Pancreas (tissue), 10 donors: ENCODE results near the gene ITPR2. TPM values are rescaled to one million over a fixed set of nuclear protein-coding genes. Genes with fewer than 3 reads are reported as not detected.
A peak's percentile ranks its signal among the peaks of the same experiment; 100 is the strongest.
"Not testable (repeated sequence)": the region's sequence is repeated elsewhere in the genome, so short reads cannot be mapped to it uniquely, and the experiment has no call there.

Source experiments
- ATAC-seq, 4 donors: fragments of 200-7000 bp; cut with Tn5 transposase; one replicate each; pipeline versions ENCODE4 v1.8.0 to v1.9.1; 2020; ENCODE audit warnings: mild to moderate bottlenecking in 4 of 4, moderate library complexity in 4 of 4
- DNase-seq, 6 donors: peaks; one replicate each; pipeline ENCODE4 v3.0.0-alpha.2; 2020
- FAIRE-seq: peaks from 2 replicates; lab custom pipeline; 2012; peaks lifted over from hg19 to GRCh38; lab: Jason Lieb, UNC
- H3K27ac ChIP-seq, 4 donors: fragments of 200-600 bp; sonication (generic); 1 replicate in 3 of 4; 2 replicates in 1 of 4; pipeline versions ENCODE4 v1.5.0 to v1.8.0; 2020
- H3K27me3 ChIP-seq, 4 donors: fragments of 200-600 bp; one replicate each; pipeline ENCODE4 v1.8.0; 2021
- H3K36me3 ChIP-seq, 3 donors: fragments of 200-600 bp; sonication (generic) in 1 of 3; one replicate each; pipeline versions ENCODE4 v1.5.0 to v1.8.0; 2020 to 2021
- H3K4me1 ChIP-seq, 3 donors: fragments of 200-600 bp; one replicate each; pipeline ENCODE4 v1.8.0; 2021
- H3K4me3 ChIP-seq, 4 donors: fragments of 200-600 bp; sonication (generic) in 2 of 4; one replicate each; pipeline versions ENCODE4 v1.5.0 to v1.8.0; 2020 to 2021
- H3K9me3 ChIP-seq, 4 donors: fragments of 200-600 bp; one replicate each; pipeline ENCODE4 v1.8.0; 2021
- WGBS, 2 donors: extraction: QIAGEN DNeasy Blood & Tissue Kit; methylation state at CpG; one replicate each; pipeline ENCODE4 v1.1.7; 2013; 5-methylcytosine and 5-hydroxymethylcytosine counted together
- intact Hi-C, 3 donors: fragments of 100-400 bp; cut with DNase I; formaldehyde crosslinking; loops; one replicate each; pipeline versions ENCODE4 v1.11.1 to v1.14.2; 2022
- polyA plus RNA-seq, 2 donors: library from polyadenylated mRNA; stranded (reverse); fragments of 200-250 nt; gene quantifications; one replicate each; pipeline ENCODE4 v1.2.3, GENCODE V29; 2013
- total RNA-seq, 6 donors: library from RNA; stranded (reverse); fragmentation: NEBNext Ultra II Directional in 4 of 6; extraction: Animal tissue kit (Norgen Biotek cat#: 25700) in 4 of 6; gene quantifications; one replicate each; pipeline versions ENCODE4 v1.2.1 to v1.2.4, GENCODE V29; 2021 to 2023
- TF ChIP-seq, protein P1 (sequence below), 4 donors: fragments of 200-600 bp; sonication (generic) in 3 of 4; IDR thresholded peaks; one replicate each; pipeline versions ENCODE4 v1.5.0 to v1.8.0; 2021; ENCODE audit warnings: antibody characterized with exemption in 4 of 4
- donor health status: healthy with polysubstance abuse.
- donor health status: DM: no; HTN: no; CAD: no; lungs with moderate emphysema.
- donor health status: DM: no; HTN: no; CAD: no.
- donor health status: control.
- donor health status: control.
- donor health status: Bipolar disorder and iron deficiency.
- donor health status: DM: yes; HTN: yes; CAD: no.
- donor health status: DM: no; HTN: no; CAD: no.
- donor health status: DM: no; HTN: no; CAD: no.
- donor health status: DM: yes; HTN: yes; CAD: no.

ITPR2 gene
- total and polyA plus RNA-seq, 8 donors = 3.3 to 51.8 (median 25.5) TPM

DNA sequence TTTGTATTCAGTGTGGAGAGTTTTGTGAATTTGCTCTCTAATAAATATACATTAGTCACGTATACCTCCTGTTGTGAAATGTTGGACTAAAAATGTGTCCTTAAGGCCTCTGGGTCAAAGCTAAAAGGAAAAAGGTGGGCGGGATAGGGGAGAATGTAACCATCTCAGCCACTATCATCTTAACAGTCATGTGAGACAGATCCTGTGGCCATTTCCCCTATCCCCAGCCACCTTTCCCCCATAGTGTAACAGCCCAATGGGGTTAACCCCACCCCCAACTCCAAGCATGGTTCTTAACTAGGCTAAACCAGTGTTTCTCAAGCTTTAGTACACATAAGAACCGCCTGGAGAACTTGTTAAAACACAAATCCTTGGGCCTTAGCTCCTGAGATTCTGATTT lies 6.5 kb upstream of the ITPR2 start:
- Histone ChIP-seq H3K9me3 (no peaks in the 10 kb centered on the region), H3K36me3 (no peaks in the 10 kb centered on the region), H3K27me3 (no peaks in the 10 kb centered on the region), H3K4me3 (no peak overlapping the region), H3K4me1 (no peaks in the 10 kb centered on the region), H3K27ac (no peak overlapping the region)
- no peak for DNase-seq
- no peak for FAIRE-seq
- no peak for ATAC-seq
- whole genome bisulfite sequencing, 2 donors = 93 to 98% methylated on average over 3 of the region's 3 CpGs
- intact Hi-C loops = no loop called here
- TF ChIP-seq, protein P1, sequence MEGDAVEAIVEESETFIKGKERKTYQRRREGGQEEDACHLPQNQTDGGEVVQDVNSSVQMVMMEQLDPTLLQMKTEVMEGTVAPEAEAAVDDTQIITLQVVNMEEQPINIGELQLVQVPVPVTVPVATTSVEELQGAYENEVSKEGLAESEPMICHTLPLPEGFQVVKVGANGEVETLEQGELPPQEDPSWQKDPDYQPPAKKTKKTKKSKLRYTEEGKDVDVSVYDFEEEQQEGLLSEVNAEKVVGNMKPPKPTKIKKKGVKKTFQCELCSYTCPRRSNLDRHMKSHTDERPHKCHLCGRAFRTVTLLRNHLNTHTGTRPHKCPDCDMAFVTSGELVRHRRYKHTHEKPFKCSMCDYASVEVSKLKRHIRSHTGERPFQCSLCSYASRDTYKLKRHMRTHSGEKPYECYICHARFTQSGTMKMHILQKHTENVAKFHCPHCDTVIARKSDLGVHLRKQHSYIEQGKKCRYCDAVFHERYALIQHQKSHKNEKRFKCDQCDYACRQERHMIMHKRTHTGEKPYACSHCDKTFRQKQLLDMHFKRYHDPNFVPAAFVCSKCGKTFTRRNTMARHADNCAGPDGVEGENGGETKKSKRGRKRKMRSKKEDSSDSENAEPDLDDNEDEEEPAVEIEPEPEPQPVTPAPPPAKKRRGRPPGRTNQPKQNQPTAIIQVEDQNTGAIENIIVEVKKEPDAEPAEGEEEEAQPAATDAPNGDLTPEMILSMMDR (IDR thresholded peaks at IDR 0.05) = no peak

DNA sequence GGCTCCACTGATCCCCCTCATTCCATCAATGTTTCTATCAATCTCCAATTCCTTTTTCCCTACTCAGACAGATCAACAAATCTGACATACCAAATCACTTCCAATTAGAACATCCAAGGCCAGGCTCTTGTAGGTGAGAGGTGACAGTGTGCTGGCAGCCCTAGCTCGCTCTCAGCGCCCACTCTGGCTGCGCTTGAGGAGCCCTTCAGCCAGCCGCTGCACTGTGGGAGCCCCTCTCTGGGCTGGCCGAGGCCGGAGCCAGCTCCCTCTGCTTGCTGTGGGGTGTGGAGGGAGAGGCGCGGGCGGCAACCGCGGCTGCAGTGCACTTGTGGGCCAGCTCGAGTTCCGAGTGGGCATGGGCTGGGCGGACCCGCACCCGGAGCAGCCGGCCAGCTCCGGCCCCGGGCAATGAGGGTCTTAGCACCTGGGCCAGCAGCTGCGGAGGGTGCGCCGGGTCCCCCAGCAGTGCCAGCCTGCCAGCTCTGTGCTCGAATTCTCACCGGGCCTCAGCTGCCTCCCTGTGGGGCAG lies 6.0 kb upstream of the ITPR2 start:
- Histone ChIP-seq H3K27me3 (no peaks in the 10 kb centered on the region), H3K4me3 (no peak overlapping the region), H3K4me1 (no peaks in the 10 kb centered on the region), H3K36me3 (no peaks in the 10 kb centered on the region), H3K27ac (no peak overlapping the region), H3K9me3 (no peaks in the 10 kb centered on the region)
- DNase-seq (peak in 1 of 6 donors; percentile 45), ATAC-seq (no peak), FAIRE-seq (no peak)
- intact Hi-C loops = no loop called here
- TF ChIP-seq, protein P1 (IDR thresholded peaks at IDR 0.05) = no peak
- 94 to 98% methylated on average over 24 of the region's 24 CpGs for WGBS, 2 donors

DNA sequence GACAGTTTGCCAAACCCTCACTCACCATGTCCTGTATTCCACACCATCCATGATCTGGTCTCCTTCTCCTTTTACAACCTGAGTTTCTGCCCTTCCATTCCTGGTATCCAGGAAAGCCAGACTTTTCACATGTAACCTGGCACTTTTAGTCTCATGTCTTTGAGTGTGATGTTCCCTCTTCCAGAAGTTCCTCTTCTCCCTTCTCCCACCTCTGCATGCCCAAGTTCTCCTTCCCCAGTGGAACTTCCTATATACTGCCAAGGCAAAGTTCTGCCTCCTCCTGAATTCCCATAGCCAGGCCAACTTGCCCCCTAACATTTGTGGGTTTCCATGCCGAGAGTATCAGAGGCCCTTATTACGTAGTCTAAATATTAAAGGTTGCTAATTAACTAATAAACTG lies 3.2 kb upstream of the ITPR2 start:
- Histone ChIP-seq H3K4me3 (no peak overlapping the region), H3K9me3 (no peaks in the 10 kb centered on the region), H3K36me3 (no peaks in the 10 kb centered on the region), H3K27ac (no peak overlapping the region), H3K4me1 (no peaks in the 10 kb centered on the region), H3K27me3 (no peaks in the 10 kb centered on the region)
- no peak for ATAC-seq
- intact Hi-C loops = no loop called here
- no peak for FAIRE-seq
- DNase-seq = no peak
- 91 to 92% methylated on average over 2 of the region's 2 CpGs for WGBS, 2 donors
- TF ChIP-seq, protein P1 (IDR thresholded peaks at IDR 0.05) = no peak

DNA sequence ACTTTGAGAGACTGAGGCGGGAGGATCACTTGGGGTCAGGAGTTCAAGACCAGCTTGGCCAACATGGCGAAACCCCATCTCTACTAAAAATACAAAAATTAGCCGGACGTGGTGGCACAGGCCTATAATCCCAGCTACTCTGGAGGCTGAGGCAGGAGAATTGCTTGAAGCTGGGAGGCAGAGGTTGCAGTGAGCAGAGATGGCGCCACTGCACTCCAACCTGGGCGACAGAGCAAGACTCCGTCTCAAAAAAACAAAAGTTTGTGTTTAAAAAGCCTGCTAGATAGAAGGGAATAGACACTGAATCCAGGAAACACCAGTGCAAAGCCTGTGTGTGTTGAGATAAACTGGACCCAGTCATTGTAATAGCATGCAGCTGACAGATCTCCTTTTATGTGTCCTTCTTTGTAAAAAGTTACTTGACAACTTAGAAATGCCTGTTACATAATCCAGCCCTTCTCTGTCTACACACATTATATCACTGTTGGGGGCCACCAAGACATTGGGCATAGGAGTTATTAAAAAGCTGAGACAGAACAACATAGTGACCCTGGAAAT lies 1.6 kb upstream of the ITPR2 start:
- intact Hi-C loops, H3K4me3 ChIP-seq, H3K36me3 ChIP-seq, DNase-seq, H3K27me3 ChIP-seq, H3K9me3 ChIP-seq, ATAC-seq, FAIRE-seq: not testable (repeated sequence)
- peaks cover 0 to 11% (median 6%) of the 10 kb centered on the region in 3 donors for H3K4me1 ChIP-seq
- H3K27ac ChIP-seq = peak overlapping the region in 1 of 4 donors; percentile 97
- 83 to 97% methylated on average over 7 of the region's 7 CpGs for WGBS, 2 donors

DNA sequence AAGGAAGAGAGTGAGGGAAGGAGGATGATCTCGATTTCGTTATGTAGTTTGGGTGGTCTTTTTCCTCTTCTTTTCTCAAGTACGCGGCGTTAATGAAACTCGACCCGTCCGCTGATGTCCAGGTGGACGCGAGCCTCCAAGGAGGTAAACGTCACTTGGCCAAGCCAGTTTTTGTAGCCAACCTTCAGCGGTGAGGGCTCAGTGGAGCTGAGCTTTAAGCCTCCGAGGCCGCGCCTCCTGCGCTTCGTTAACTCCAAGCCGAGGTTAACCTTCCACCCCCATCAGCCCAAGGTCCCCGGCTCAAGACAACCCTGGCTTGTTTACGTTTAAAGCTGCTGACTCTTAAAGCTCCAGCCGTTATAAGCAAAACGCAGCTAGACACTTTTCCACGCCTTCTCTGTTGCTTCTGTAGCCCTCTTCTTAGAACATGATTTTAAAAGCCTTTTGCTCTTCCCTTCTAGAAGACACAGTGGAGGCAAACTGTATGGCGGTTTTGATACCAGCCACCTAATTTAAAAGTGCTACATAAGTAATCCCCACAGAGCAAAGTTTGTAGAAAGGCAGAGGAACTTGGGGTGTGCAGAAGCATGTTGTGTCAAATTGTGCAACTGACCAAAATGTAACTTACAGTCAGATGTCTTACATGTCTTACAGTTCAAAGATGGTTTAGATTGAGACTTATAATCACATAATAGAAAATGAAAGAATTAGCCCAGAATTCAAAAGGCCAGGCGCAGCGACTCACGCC lies 923 bp upstream of the ITPR2 start:
- 14% methylated on average over 27 of the region's 27 CpGs for WGBS, 2 donors
- TF ChIP-seq, protein P1 (IDR thresholded peaks at IDR 0.05) = no peak
- Histone ChIP-seq H3K27ac (peak overlapping the region; percentile 53 to 97 (median 92)), H3K4me3 (peak overlapping the region; percentile 16 to 92 (median 68)), H3K4me1 (peaks cover 0 to 11% (median 6%) of the 10 kb centered on the region in 3 donors), H3K27me3 (no peaks in the 10 kb centered on the region), H3K36me3 (no peaks in the 10 kb centered on the region), H3K9me3 (no peaks in the 10 kb centered on the region)
- no peak for FAIRE-seq
- peak; percentile 70 to 82 (median 76) for DNase-seq
- intact Hi-C loops = no loop called here
- peak; percentile 33 to 65 (median 60) for ATAC-seq
